Stimulated activated CD4-positive, alpha-beta T cell treated with anti-CD3 and anti-CD28 coated beads, Interleukin-15, amount 100 ng/mL, for 48 hours (primary cell): ENCODE results near the gene CACNA1B.
"Not testable (repeated sequence)": the region's sequence is repeated elsewhere in the genome, so short reads cannot be mapped to it uniquely, and the experiment has no call there.

Experiments
- DNase-seq, 2 donors: peaks; one replicate each; pipeline ENCODE4 v3.0.0-alpha.2; 2020; ENCODE audit warnings: low read depth in 2 of 2

The CACNA1B gene

DNA sequence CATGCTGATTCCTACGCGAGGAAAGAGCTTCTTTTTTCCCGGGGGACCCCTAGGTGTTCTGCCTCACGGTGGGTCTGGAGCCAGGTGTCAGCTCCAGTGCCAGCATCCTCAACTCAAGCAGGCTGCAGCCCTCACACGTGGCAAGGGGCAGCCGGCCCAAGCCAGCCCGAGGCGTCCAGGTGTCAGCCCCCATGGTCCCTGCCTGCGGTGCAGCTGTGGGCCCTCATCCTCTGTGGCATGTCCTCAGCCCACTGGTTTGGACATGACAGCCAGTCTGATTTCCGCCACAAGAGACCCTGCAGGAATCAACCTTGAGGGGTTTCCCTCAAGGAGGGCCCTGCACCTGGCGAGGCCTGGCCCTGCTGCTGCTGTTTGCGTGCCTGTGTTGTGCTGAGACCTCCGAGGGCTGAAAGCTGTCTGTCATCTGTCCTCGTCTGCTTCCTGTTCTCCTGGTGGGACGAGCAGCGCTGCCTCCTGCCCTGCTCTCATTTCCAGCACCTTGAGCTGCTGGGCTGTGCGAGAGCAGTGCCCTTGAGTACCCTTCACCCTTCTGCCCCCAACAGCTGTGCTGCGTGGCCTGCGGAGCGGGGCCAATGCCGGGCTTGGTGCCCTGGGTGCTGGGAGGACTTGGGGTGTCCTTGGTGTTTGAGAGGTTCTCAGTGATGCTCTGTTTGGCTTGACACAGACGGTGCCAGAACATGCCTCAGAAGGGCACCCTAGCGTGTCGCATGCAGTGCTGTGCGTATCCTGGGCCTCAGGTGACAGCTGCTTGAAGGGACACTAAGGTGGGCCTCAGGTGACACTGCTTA, 137.6 kb downstream of the CACNA1B start:
- DNase-seq, result no peak

DNA sequence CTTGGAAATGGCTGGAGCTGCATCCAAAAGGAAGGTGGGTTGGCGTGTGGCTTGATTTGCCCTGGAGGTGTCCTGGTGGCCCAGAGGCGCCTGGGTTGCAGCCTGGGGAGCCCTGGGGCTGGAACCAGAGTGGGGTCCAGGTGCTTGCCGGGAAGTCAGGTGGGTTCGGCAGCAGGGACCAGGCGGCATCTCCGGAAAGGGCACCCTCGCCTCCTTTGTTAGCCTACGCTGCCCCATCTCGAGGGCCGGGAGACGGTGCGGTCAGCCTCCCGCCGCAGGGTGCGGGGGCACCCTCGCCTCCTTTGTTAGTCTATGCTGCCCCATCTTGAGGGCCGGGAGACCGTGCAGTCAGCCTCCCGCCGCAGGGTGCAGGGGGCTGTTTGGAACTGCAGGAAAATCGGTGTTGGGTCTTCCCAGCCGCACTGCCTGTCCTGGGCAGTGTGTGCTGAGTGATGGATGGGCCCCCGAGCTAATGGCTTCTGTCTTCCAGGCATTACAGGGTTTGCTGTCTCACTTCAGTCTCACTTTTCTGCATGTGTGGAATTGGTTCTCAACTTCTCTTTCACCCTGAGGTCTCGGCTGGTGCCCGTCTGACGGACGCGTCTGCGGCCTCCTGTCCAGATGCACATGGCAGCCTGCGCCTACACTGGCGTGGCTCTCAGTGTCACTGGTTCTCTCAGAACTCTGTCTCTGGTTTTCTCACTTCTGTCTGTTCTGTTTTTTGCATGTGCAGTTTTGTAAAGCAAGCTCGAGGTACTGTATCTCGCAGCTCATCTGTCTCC, 139.0 kb downstream of the CACNA1B start:
- DNase-seq, result no peak

GRCh38 chr9:138017200-138017599, 139.6 kb downstream of the CACNA1B start:
- no peak for DNase-seq

GRCh38 chr9:138019514-138019913, 141.9 kb downstream of the CACNA1B start:
- DNase-seq, result not testable (repeated sequence)

DNA sequence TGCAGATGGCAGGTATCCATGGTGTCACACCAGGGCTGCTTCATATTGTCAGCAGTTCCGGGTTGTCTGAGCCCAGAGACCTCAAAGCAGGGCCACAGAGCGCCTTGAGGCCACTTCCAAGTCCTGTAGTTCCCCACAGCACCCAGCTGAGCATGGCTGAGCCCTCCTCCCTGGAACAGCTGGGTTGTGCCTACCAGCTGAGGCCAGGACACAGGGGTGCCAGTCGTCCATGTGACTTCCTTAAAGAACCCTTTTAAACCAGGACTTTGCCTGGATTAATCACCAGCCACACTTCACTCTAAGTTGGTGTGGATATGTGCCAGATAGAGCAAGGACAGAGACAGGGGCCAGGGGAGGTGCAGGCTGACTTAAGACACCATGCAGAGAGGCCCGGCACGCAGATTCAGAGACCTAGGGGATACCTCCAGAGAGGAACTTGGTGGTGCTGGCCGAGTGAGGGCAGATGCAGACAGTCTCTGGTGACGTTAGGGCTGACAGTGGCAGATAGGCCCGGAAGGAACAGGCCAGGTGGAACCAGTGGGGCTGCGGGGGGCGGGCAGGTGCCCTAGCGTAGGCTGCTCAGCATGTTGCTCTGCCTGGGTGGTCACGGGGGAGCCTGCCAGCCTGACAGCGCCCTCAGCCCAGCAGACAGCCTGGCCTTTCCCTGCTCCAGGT, 142.7 kb downstream of the CACNA1B start:
- no peak for DNase-seq

DNA sequence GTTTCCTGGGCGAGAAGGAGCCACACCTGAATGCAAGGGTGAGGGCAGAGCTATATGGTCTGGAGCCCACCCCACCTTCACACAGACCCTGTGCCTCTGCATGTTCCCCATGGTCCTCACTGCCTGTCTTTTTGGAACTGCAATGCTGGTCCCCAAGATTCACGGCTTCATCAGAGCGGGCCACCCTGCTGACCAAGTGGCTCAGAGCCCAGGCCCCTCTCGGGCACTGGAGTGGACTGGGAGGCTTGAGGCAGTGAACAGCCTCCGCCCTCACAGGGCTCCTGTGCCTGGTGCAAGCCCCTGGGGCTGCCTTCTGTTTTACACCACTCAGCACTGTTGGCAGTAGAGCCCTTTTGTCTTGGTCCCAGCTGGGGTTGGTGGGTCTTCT, 143.2 kb downstream of the CACNA1B start:
- no peak for DNase-seq

DNA sequence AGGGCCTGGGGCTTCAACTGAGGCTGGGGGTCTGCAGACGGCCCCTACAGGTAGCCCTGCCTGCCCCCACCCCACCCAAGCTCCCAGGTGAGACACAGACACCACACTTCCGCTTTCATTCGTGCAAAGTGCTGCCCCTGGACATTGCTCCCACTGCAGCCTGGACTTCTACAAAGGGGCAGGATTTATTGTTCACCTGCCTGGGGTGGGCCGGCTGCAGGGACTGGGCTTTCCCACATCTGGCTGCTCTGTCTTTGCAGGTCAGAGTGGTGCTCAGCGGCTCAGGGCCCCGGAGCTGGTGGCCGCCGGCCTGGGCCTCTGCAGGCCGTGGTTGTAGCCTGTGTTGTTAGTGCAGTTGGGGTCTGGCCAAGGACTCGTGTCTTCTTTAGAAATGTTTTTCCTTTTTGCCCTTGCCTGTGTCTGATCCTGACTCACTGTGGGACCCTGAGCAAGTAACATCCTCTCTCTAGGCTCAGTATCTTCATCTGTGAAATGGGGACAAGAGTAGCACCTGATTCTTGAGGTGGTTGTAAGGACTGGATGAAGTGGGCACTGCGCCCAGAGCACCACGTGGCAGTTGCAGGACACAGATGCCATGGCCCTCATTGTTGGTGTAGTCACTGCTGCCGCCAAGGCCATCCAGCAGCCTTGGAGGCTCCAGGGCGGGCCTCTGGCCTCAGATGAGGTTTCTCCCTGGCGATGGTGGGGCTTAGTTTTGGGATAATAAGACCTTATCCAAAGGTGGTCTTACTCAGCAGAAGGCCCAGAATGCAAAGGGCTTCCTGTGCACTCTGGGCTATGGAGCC, 143.9 kb downstream of the CACNA1B start:
- no peak for DNase-seq

DNA sequence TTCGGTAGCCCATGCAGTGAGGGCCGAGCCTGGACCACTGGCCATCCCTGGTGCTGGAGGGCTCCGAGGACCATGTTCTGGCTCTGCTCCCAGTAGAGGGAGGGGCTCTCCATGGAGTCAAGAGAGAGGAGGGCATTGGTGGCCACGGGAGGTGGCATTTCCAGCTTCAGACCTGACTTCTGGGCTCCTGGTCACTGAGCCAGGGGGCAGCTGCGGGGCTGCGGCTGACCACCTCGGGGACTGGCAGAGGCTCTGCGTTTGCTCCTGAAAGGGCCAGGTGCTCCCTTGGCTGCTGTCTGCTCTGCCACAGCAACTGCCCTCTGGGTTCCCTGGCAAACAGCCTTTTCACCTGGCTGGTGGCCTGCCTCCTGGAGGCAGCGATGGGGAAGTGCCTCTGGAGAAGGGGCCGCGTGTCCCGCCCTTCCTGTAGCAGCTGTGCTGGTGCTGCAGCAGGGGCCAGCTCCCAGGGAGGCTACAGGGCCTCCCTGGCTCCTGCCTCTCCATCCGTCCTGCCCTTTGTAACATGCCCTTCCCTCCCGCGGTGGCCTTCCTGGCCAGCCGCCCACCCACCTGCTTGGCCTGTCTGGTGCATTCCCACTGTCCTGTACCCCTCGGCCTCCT, 144.6 kb downstream of the CACNA1B start:
- DNase-seq, result peak; percentile 6 to 14

- DNase-seq, result no peak
Measured at GRCh38 chr9:138022756-138023393, 145.3 kb downstream of the CACNA1B start.

DNA sequence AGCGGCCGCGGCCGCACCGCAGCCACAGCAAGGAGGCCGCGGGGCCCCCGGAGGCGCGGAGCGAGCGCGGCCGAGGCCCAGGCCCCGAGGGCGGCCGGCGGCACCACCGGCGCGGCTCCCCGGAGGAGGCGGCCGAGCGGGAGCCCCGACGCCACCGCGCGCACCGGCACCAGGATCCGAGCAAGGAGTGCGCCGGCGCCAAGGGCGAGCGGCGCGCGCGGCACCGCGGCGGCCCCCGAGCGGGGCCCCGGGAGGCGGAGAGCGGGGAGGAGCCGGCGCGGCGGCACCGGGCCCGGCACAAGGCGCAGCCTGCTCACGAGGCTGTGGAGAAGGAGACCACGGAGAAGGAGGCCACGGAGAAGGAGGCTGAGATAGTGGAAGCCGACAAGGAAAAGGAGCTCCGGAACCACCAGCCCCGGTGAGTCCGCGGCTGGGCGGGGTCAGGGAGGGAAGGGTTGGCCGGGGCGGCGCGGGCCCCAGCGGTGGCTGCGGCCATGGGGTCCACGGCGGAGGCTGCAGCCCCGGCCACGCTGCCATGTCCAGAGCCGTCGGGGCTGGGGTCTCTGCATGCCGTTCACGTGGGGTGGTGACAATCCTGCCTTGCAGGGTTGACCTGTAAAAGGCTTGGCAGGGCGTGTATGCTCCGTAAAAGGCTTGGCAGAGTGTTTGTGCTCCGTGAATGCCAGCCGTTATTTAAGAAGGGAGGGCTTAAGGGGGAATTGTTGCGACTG, 146.0 kb downstream of the CACNA1B start:
- DNase-seq, result no peak

GRCh38 chr9:138024131-138024530, 146.5 kb downstream of the CACNA1B start:
- DNase-seq, result no peak

- DNase-seq, result no peak
Measured at GRCh38 chr9:138024831-138025291, 147.3 kb downstream of the CACNA1B start.

GRCh38 chr9:138025417-138025816, 147.8 kb downstream of the CACNA1B start:
- DNase-seq, result no peak

DNA sequence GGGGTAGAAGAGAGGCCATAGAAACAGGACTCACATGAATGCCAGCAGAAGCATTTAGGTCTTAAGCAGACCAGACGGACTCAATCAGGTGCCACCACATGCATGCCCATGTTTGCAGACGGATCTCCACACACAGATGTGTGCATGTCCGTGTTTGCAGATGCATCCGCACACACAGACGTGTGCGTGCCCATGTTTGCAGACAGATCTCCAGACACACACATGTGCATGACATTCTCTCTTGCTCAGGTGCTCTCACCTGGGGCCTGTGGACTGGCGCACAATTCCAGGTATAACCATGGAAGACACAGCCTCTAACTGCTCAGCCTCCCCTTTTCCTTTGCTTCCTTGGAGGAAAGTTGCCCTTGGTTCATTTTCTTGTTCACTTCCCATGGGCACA, 148.3 kb downstream of the CACNA1B start:
- no peak for DNase-seq

DNA sequence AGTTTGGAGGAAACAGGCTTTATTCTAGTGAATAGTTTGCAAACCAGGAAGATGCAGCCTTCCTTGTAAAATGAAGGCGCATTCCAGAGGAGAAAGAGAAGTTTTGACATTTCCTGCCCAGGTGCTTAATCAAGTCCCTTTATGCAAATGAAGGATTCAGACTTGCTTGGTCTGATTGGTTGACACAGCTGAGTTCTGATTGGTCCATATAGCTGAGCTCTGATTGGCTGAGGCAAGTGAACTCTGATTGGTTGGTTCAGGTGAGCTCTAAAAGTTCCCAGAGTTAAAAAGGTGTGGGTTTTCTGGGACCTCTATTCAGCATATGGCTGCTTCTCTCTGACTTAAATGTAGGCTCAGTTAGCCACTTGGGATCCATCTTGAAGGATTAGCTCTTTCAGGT, 151.0 kb downstream of the CACNA1B start:
- DNase-seq, result no peak

DNA sequence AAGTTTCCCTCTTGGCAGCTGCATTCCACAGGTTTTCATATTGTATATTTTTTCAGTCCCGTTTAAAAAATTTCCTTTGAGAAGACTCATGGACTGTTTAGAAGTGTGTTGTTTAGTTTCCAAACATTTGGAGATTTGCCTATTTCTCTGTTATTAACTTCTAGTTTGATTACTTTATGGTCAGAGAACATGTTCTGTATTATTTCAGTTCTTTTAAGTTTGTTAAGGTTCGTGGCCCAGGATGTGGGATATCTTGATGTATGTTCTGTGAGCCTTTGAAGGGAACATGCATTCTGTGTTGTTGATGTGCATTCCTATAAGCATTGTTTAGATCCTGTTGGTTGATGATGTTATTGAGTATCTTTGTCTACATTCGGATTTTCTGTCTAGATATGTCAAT, 153.6 kb downstream of the CACNA1B start:
- DNase-seq, result no peak

DNA sequence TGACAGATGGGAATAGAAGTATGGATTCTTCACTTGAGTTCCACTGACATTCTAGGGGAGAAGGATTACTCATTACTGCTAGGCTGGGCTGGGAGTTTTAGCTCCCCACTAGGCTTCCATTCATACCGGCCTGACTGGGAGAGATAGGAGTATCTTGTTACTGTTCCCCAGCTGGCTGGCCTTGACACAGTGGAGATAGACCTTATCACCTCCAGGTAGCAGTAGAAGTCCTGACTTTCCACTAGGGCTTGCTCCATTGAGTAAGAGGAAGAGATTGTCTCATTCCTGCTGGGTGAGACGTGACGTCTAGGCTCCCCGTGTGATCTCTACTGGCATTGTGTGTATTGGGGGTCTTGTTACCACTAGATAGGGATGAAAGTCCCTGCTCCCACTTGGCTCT, 156.4 kb downstream of the CACNA1B start:
- DNase-seq, result no peak

- DNase-seq, result no peak
Measured at GRCh38 chr9:138037140-138037539, 159.6 kb downstream of the CACNA1B start.

DNA sequence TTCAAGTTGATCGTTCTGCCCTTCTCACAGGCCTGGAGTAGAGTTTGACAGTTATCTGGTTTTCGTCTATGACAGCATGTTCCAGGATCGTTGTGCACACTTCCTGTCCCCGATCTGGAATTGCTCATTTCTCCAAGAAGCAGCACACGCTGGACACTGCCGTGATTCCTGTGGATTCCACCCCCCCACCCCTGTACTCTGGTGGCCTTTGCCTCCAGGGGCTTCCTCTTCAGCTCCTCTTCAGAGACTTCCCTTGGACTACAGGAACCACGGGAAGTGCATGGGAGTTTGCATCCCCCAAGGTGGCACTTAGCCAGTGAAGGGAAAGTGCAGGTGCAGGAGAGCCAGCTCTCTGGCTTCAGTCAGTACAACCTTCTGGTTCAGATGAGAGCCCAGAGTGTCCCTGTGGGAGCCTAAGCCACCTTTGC, 160.7 kb downstream of the CACNA1B start:
- DNase-seq, result no peak
